Ovary (tissue), 9 donors: ENCODE results near the gene MAP3K21. TPM values are rescaled to one million over a fixed set of nuclear protein-coding genes. Genes with fewer than 3 reads are reported as not detected.

Experiments
- DNase-seq, 5 donors: peaks; one replicate each; pipeline ENCODE4 v3.0.0-alpha.2; 2019 to 2020
- H3K27ac ChIP-seq, 2 donors: fragments of 200-600 bp; one replicate each; pipeline versions ENCODE4 v1.5.1 to v1.8.0; 2019 to 2022
- H3K27me3 ChIP-seq: fragments of 200-600 bp; one replicate; pipeline ENCODE4 v1.8.0; 2022
- H3K36me3 ChIP-seq: fragments of 200-600 bp; sonication (generic); one replicate; pipeline ENCODE4 v1.5.1; 2019
- H3K4me1 ChIP-seq: one replicate; pipeline ENCODE4 v1.8.1; 2013; ENCODE audit warnings: mild to moderate bottlenecking, moderate library complexity; ENCODE audit not compliant: insufficient read depth
- H3K4me3 ChIP-seq: fragments of 200-600 bp; sonication (generic); one replicate; pipeline ENCODE4 v1.5.1; 2017
- H3K9me3 ChIP-seq, 2 donors: fragments of 200-600 bp in 1 of 2; sonication (generic) in 1 of 2; one replicate each; pipeline versions ENCODE4 v1.5.1 to v1.8.1; 2013 to 2019; ENCODE audit warnings: mild to moderate bottlenecking in 1 of 2, moderate library complexity in 1 of 2
- EP300 ChIP-seq: sonication (generic); formaldehyde crosslinking; IDR thresholded peaks from one replicate; pipeline ENCODE4 v1.6.1; 2017; ENCODE audit warnings: antibody characterized with exemption
- POLR2A ChIP-seq: fragments of 450-650 bp; IDR thresholded peaks from one replicate; pipeline ENCODE4 v1.6.1; 2017; ENCODE audit warnings: antibody characterized with exemption, mild to moderate bottlenecking, moderate library complexity
- WGBS, 3 donors: extraction: QIAGEN DNeasy Blood & Tissue Kit in 1 of 3; methylation state at CpG; one replicate each; pipeline versions ENCODE4 v1.1.5 to v1.1.7; 2013 to 2017; 5-methylcytosine and 5-hydroxymethylcytosine counted together
- intact Hi-C, 4 donors: fragments of 100-400 bp; cut with DNase I; formaldehyde crosslinking; loops; one replicate each; pipeline versions ENCODE4 v1.11.0 to v1.15.1; 2022 to 2023
- polyA plus RNA-seq, 2 donors: library from polyadenylated mRNA; stranded (reverse); fragments of 200-250 nt in 1 of 2; fragments of 350-450 nt in 1 of 2; fragmentation: Illumina TruSeq in 1 of 2; extraction: RNeasy Lipid Tissue Mini Kit (QIAGEN cat#74804) in 1 of 2; gene quantifications; one replicate each; pipeline ENCODE4 v1.2.3, GENCODE V29; 2013 to 2014
- total RNA-seq, 7 donors: library from RNA; depleted of rRNA in 2 of 7; stranded (reverse); fragments of >200 nt in 2 of 7; fragmentation: NEBNext Ultra II Directional in 3 of 7; extraction: Animal tissue kit (Norgen Biotek cat#: 25700) in 3 of 7; gene quantifications; one replicate each; pipeline versions ENCODE4 v1.1.0 to v1.2.4, GENCODE V29; 2016 to 2023
- TF ChIP-seq, protein P1 (sequence below), 3 donors: fragments of 450-650 bp in 2 of 3; fragments of 200-600 bp in 1 of 3; IDR thresholded peaks; one replicate each; pipeline versions ENCODE4 v1.5.1 to v1.8.0; 2016 to 2022; ENCODE audit warnings: antibody characterized with exemption in 3 of 3, mild to moderate bottlenecking in 1 of 3
- donor health status: DM: no; HTN: no; CAD: no; lungs with moderate emphysema.
- donor health status: DM: no; HTN: no; CAD: no.
- donor health status: Bipolar disorder and iron deficiency.
- donor health status: DM: yes; HTN: yes; CAD: no.
- donor health status: DM: no; HTN: no; CAD: no.
- donor health status: DM: yes; HTN: yes; CAD: no.

MAP3K21 gene
- total and polyA plus RNA-seq, 9 donors, result 0.52 to 21.0 (median 1.7) TPM

DNA sequence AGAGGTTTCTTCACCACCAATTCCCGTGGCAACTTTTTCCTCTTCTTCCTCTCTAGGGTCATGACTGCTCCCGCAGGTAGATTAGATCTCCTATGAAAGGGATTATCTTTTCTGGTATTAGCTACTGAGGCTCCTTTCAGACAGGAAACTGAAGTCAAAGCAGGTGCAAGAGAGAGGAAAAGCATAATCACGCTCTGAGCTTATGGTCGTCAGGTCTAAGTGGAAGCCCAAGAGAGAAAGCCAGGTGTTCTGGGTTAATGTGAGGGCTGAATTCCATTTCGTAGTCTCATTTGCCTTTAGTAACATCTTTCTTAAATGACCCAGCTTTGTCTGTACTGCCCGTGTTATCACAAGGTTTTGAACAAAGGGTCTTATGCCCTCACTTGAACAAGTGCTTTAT, 8.3 kb upstream of the MAP3K21 start:
- H3K9me3 ChIP-seq, result no peaks in the 10 kb centered on the region
- no peak for TF ChIP-seq EP300
- WGBS, 3 donors, result 68 to 79% (median 73%) methylated on average over 6 of the region's 6 CpGs
- no peaks in the 10 kb centered on the region for H3K36me3 ChIP-seq
- intact Hi-C loops, result no loop called here
- H3K4me3 ChIP-seq, result no peak overlapping the region
- H3K27me3 ChIP-seq, result no peaks in the 10 kb centered on the region
- no peaks in the 10 kb centered on the region for H3K4me1 ChIP-seq
- no peak for DNase-seq
- H3K27ac ChIP-seq, result no peak overlapping the region

DNA sequence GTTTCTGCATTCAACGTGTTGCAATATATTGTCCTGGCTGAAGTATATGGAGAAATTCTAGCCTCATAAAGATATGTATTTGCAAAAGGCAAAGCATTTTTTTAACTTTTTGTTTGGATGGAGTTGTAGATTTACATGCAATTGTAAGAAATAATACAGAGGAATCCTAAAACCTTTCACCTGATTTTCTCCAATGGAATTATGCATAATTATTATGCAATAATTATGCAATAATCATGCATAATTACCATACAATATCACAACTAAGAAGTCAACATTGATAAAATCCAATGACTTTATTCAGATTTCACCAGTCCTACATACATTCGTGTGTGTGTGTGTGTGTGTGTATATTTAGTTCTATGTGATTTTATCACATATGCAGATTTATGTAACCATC, 7.5 kb upstream of the MAP3K21 start:
- WGBS, 3 donors, result 59 to 80% (median 66%) methylated on average over 2 of the region's 2 CpGs
- no peaks in the 10 kb centered on the region for H3K36me3 ChIP-seq

DNA sequence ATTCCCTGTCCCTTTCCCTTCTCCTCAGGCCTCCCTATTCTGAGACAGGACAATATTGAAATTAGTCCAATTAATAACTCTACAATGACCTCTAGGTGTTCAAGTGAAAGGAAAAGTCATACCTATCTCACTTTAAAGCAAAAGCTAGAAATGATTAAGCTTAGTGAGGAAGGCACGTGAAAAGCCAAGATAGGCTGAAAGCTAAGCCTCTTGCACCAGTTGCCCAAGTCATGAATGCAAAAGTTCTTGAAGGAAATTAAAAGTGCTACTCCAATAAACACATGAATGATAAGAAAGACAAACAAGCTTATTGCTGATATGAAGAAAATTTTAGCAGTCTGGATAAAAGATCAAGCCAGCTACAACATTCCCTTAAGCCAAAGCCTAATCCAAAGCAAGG, 3.8 kb upstream of the MAP3K21 start:
- H3K36me3 ChIP-seq, result no peaks in the 10 kb centered on the region
- H3K9me3 ChIP-seq, result no peaks in the 10 kb centered on the region
- peaks cover 7% of the 10 kb centered on the region for H3K4me1 ChIP-seq
- H3K4me3 ChIP-seq, result no peak overlapping the region
- H3K27ac ChIP-seq, result no peak overlapping the region
- WGBS, 3 donors, result 71 to 93% (median 84%) methylated on average over 1 of the region's 1 CpG
- intact Hi-C loops, result no loop called here
- no peak for DNase-seq
- TF ChIP-seq POLR2A, result no peak
- TF ChIP-seq EP300, result no peak
- TF ChIP-seq, protein P1, sequence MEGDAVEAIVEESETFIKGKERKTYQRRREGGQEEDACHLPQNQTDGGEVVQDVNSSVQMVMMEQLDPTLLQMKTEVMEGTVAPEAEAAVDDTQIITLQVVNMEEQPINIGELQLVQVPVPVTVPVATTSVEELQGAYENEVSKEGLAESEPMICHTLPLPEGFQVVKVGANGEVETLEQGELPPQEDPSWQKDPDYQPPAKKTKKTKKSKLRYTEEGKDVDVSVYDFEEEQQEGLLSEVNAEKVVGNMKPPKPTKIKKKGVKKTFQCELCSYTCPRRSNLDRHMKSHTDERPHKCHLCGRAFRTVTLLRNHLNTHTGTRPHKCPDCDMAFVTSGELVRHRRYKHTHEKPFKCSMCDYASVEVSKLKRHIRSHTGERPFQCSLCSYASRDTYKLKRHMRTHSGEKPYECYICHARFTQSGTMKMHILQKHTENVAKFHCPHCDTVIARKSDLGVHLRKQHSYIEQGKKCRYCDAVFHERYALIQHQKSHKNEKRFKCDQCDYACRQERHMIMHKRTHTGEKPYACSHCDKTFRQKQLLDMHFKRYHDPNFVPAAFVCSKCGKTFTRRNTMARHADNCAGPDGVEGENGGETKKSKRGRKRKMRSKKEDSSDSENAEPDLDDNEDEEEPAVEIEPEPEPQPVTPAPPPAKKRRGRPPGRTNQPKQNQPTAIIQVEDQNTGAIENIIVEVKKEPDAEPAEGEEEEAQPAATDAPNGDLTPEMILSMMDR (IDR thresholded peaks at IDR 0.05), result no peak
- no peaks in the 10 kb centered on the region for H3K27me3 ChIP-seq

More for the DNA sequence above, 7.5 kb upstream of the MAP3K21 start:
- no peak overlapping the region for H3K27ac ChIP-seq
- intact Hi-C loops, result no loop called here
- no peaks in the 10 kb centered on the region for H3K4me1 ChIP-seq
- H3K27me3 ChIP-seq, result no peaks in the 10 kb centered on the region
- no peaks in the 10 kb centered on the region for H3K9me3 ChIP-seq
- no peak for DNase-seq
- TF ChIP-seq POLR2A (no peak), EP300 (no peak)
- TF ChIP-seq, protein P1 (IDR thresholded peaks at IDR 0.05), result no peak
- no peak overlapping the region for H3K4me3 ChIP-seq

DNA sequence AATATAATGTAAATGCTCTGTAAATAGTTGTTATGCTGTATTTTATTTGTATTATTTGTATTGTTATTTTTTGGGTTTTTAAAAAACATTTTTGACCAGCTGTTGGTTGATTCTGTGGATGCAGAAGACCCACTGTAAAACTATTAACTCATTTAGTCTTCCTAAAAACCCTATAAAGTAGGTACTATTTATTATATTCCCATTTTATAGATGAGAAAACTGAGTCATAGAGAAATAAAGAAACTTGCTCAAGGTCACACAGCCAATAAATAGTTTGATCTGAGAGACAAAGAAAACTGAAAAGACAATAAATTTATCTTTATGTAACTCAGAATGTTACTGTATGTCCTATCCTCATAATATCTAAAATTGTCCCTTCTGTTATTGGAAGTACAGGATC, 1.2 kb upstream of the MAP3K21 start:
- Histone ChIP-seq H3K4me1 (peaks cover 11% of the 10 kb centered on the region), H3K27ac (no peak overlapping the region), H3K4me3 (no peak overlapping the region), H3K36me3 (no peaks in the 10 kb centered on the region), H3K27me3 (no peaks in the 10 kb centered on the region), H3K9me3 (no peaks in the 10 kb centered on the region)
- TF ChIP-seq POLR2A, result no peak
- TF ChIP-seq, protein P1 (IDR thresholded peaks at IDR 0.05), result no peak
- TF ChIP-seq EP300, result no peak
- intact Hi-C loops, result no loop called here
- no peak for DNase-seq

DNA sequence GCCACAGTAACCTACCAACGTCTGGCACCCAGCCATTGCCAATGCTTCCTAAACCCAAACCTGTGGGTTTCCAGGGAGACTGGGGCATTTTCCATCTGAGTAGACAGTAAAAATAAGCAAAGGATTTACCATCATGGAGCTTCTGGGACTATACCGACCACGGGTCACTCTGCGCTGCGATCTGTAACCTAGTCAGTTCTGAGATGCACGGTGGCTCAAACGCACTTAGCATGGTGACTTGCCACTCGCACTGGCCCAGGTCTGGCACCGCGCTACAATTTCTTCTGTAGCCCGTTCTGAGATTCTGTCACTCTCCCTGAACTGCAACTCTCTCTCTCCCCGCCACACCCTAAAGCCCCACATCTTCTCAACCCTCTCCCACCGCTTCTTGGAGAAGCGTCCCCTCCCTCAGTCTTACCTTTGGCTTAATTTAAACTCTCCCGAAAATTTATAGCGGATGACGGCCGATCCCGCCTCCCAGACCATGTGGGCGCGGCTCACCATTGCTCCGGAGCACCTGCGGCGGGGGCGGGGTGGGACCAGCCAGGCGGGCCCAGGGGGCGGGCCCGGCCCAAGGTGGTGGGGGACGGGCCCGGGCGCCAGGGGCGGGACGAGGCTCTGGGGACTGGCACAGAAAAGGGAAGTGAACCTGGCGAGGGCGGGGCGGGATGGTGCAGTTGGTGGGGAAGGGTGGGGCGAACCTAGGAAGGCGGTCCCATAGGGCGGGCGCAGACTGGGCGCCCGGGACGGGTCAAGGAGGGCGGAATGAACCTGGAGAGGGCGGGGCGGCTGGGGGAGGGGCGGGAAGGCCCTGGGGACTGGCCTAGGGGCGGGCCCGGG, 493 bp upstream of the MAP3K21 start:
- Histone ChIP-seq H3K27ac (no peak overlapping the region), H3K27me3 (no peaks in the 10 kb centered on the region)
- 4 to 9% (median 5%) methylated on average over 24 to 49 of the region's 49 CpGs for WGBS, 3 donors

More for the DNA sequence above, 493 bp upstream of the MAP3K21 start:
- Histone ChIP-seq H3K36me3 (no peaks in the 10 kb centered on the region), H3K9me3 (no peaks in the 10 kb centered on the region), H3K4me1 (peaks cover 11% of the 10 kb centered on the region), H3K4me3 (peak overlapping the region; percentile 42)
- peak; percentile 47 to 61 (median 58) for DNase-seq
- intact Hi-C loops, result no loop called here
- TF ChIP-seq EP300 (no peak), POLR2A (no peak)
- TF ChIP-seq, protein P1 (IDR thresholded peaks at IDR 0.05), result no peak
